Hematopoietic multipotent progenitor cell treated with erythropoietin and hydrocortisone succinate and interleukin-3 and kit ligand, for 8 days (in vitro differentiated cells): Measurements from ENCODE around the gene ZNF839.

Source experiments
- DNase-seq: peaks from one replicate; pipeline ENCODE4 v3.0.0-alpha.2; 2015

Gene ZNF839

GRCh38 chr14:102319351-102320032 lies at the start of gene ZNF839:
Gene ZNF839, plus strand, starts transcription at chr14:102319746. Its CDS starts 20 bp downstream, at chr14:102319766.
- peak; percentile 92 for DNase-seq

GRCh38 chr14:102272392-102272791 lies 47.2 kb upstream of the ZNF839 start:
- DNase-seq, result no peak

GRCh38 chr14:102275866-102276265 lies 43.7 kb upstream of the ZNF839 start:
- no peak for DNase-seq

- no peak for DNase-seq
These were observed 41.5 kb upstream of the ZNF839 start for GRCh38 chr14:102277874-102278630.

- DNase-seq, result no peak
These were observed 41.0 kb upstream of the ZNF839 start for GRCh38 chr14:102278631-102278935.

- no peak for DNase-seq
These were observed 40.3 kb upstream of the ZNF839 start for GRCh38 chr14:102279282-102279681.

- DNase-seq, result no peak
These were observed 39.7 kb upstream of the ZNF839 start for GRCh38 chr14:102279688-102280348.

- no peak for DNase-seq
These were observed 39.1 kb upstream of the ZNF839 start for GRCh38 chr14:102280376-102280962.

GRCh38 chr14:102282751-102283465 lies 36.6 kb upstream of the ZNF839 start:
- DNase-seq, result no peak

- no peak for DNase-seq
These were observed 35.9 kb upstream of the ZNF839 start for GRCh38 chr14:102283631-102284129.

- DNase-seq, result no peak
These were observed 34.4 kb upstream of the ZNF839 start for GRCh38 chr14:102285106-102285505.

- DNase-seq, result no peak
These were observed 31.4 kb upstream of the ZNF839 start for GRCh38 chr14:102288139-102288538.

- DNase-seq, result no peak
These were observed 27.1 kb upstream of the ZNF839 start for GRCh38 chr14:102292441-102292840.

GRCh38 chr14:102293781-102294180 lies 25.8 kb upstream of the ZNF839 start:
- DNase-seq, result no peak

- peak; percentile 15 for DNase-seq
These were observed 24.3 kb upstream of the ZNF839 start for GRCh38 chr14:102295270-102295669.

GRCh38 chr14:102297436-102298170 lies 21.9 kb upstream of the ZNF839 start:
- DNase-seq, result no peak

GRCh38 chr14:102298303-102299070 lies 21.1 kb upstream of the ZNF839 start:
- DNase-seq, result peak; percentile 43

GRCh38 chr14:102303664-102304063 lies 15.9 kb upstream of the ZNF839 start:
- no peak for DNase-seq

GRCh38 chr14:102304611-102305506 lies 14.7 kb upstream of the ZNF839 start, which contains the start of gene MOK:
Gene MOK, minus strand, starts transcription at chr14:102305164. Its CDS starts 196 bp downstream, at chr14:102304968.
- DNase-seq, result peak; percentile 96
